Thyroid gland (tissue), 4 donors: ENCODE measurements around the gene MVB12B. TPM values are rescaled to one million over a fixed set of nuclear protein-coding genes. Genes with fewer than 3 reads are reported as not detected.

Experiments
- DNase-seq, 2 donors: peaks; one replicate each; pipeline ENCODE4 v3.0.0-alpha.2; 2019
- H3K27ac ChIP-seq, 3 donors: fragments of 200-600 bp; sonication (generic); 1 replicate in 2 of 3; 2 replicates in 1 of 3; pipeline ENCODE4 v1.5.1; 2016 to 2019; ENCODE audit warnings: mild to moderate bottlenecking in 1 of 3, moderate library complexity in 1 of 3
- H3K27me3 ChIP-seq: fragments of 200-600 bp; sonication (generic); one replicate; pipeline ENCODE4 v1.5.1; 2019
- H3K36me3 ChIP-seq, 2 donors: fragments of 200-600 bp; sonication (generic); one replicate each; pipeline ENCODE4 v1.5.1; 2016 to 2019
- H3K4me1 ChIP-seq, 2 donors: fragments of 200-600 bp; sonication (generic); one replicate each; pipeline ENCODE4 v1.5.1; 2017 to 2019
- H3K4me3 ChIP-seq, 3 donors: fragments of 200-600 bp; sonication (generic); replicated peaks in 1 of 3; 1 replicate in 2 of 3; 2 replicates in 1 of 3; pipeline ENCODE4 v1.5.1; 2016; ENCODE audit warnings: mild to moderate bottlenecking in 1 of 3
- H3K9me3 ChIP-seq: fragments of 200-600 bp; sonication (generic); one replicate; pipeline ENCODE4 v1.5.1; 2017
- CTCF ChIP-seq, 6 experiments: fragments of 200-600 bp in 3 of 6; fragments of 450-650 bp in 3 of 6; sonication (generic) in 3 of 6; IDR thresholded peaks; one replicate each; pipeline ENCODE4 v1.5.1; 2016 to 2019; ENCODE audit warnings: antibody characterized with exemption in 6 of 6, mild to moderate bottlenecking in 2 of 6, inconsistent platforms in 1 of 6, moderate library complexity in 1 of 6
- POLR2A ChIP-seq, 2 donors: fragments of 450-650 bp; IDR thresholded peaks; one replicate each; pipeline ENCODE4 v1.6.1; 2017; ENCODE audit warnings: antibody characterized with exemption in 2 of 2, mild to moderate bottlenecking in 2 of 2, moderate library complexity in 1 of 2
- WGBS, 2 donors: methylation state at CpG; one replicate each; pipeline ENCODE4 v1.1.5; 2017; 5-methylcytosine and 5-hydroxymethylcytosine counted together
- intact Hi-C: fragments of 100-400 bp; cut with DNase I; formaldehyde crosslinking; loops from one replicate; pipeline ENCODE4 v1.15.1; 2023
- total RNA-seq, 4 donors: library from RNA; depleted of rRNA; stranded (reverse); fragments of >200 nt; gene quantifications; one replicate each; pipeline ENCODE4 v1.2.3, GENCODE V29; 2016

The MVB12B gene
- total RNA-seq, 4 donors from 2014 or later, result 13.4 to 19.3 (median 15.5) TPM

DNA sequence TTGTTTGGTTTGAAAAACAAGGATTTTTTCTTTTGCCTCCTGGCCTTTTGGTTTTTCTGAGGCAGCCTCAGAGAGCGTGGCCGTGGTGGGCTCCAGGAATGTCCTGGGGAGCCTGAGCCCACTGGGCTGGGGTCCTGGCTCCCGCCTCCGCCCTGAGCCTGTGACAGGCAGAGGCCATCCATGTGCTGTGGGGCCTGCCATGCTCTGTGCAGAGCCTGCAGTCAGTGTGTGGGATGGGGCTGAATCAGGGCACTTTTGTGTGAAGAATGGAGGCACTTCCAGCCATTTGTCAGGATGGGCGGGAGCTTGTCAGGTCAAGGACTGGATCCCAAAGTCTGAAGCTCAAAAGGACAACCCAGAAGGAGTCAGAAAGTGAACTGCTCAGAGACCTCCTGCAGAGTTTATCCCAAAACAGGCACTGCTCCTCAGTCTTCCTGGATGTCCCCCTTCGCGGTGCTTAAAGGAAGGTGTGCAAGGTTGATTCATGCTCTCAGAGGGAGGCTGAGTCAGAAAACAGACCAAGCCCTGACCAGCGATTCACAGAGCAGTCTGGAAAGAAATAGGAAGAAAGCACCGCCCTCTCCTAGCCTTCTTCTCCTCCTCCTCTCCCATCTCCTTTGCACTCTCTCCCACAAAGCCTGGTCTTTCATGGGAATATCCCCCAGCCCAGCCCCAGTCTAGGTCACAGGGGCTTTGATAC lies 53.2 kb downstream of the MVB12B start:
- no peak for DNase-seq
- Histone ChIP-seq H3K27ac (no peak overlapping the region), H3K4me1 (peaks cover 0 to 6% of the 10 kb centered on the region in 2 donors), H3K4me3 (no peak overlapping the region), H3K36me3 (no peaks in the 10 kb centered on the region), H3K9me3 (no peaks in the 10 kb centered on the region), H3K27me3 (no peaks in the 10 kb centered on the region)
- 89 to 93% methylated on average over 9 of the region's 9 CpGs for WGBS, 2 donors
- no peak for TF ChIP-seq CTCF (IDR thresholded peaks at IDR 0.05)
- no peak for TF ChIP-seq POLR2A (IDR thresholded peaks at IDR 0.05)
- intact Hi-C loops, result no loop called here

GRCh38 chr9:126380447-126380846 lies 53.8 kb downstream of the MVB12B start:
- WGBS, 2 donors, result 92 to 95% methylated on average over 10 of the region's 10 CpGs
- TF ChIP-seq CTCF (IDR thresholded peaks at IDR 0.05) (no peak), POLR2A (IDR thresholded peaks at IDR 0.05) (no peak)
- Histone ChIP-seq H3K27me3 (no peaks in the 10 kb centered on the region), H3K4me3 (no peak overlapping the region), H3K4me1 (peaks cover 0 to 6% of the 10 kb centered on the region in 2 donors), H3K9me3 (no peaks in the 10 kb centered on the region), H3K36me3 (no peaks in the 10 kb centered on the region), H3K27ac (no peak overlapping the region)
- intact Hi-C loops, result no loop called here
- DNase-seq, result no peak

- intact Hi-C loops, result no loop called here
- WGBS, 2 donors, result 95 to 99% methylated on average over 6 of the region's 6 CpGs
- no peak for DNase-seq
- no peaks in the 10 kb centered on the region for H3K36me3 ChIP-seq
- H3K9me3 ChIP-seq, result no peaks in the 10 kb centered on the region
- no peaks in the 10 kb centered on the region for H3K27me3 ChIP-seq
- TF ChIP-seq CTCF (IDR thresholded peaks at IDR 0.05) (no peak), POLR2A (IDR thresholded peaks at IDR 0.05) (no peak)
- no peak overlapping the region for H3K27ac ChIP-seq
- peaks cover 0 to 4% of the 10 kb centered on the region in 2 donors for H3K4me1 ChIP-seq
- H3K4me3 ChIP-seq, result no peak overlapping the region
These were observed 54.6 kb downstream of the MVB12B start for GRCh38 chr9:126381195-126381594.

GRCh38 chr9:126383406-126384046 lies 56.9 kb downstream of the MVB12B start:
- H3K27ac ChIP-seq, result no peak overlapping the region
- H3K4me1 ChIP-seq, result peaks cover 0 to 7% of the 10 kb centered on the region in 2 donors
- no peaks in the 10 kb centered on the region for H3K27me3 ChIP-seq
- no peak for TF ChIP-seq CTCF (IDR thresholded peaks at IDR 0.05)
- no peak for TF ChIP-seq POLR2A (IDR thresholded peaks at IDR 0.05)
- DNase-seq, result no peak
- H3K9me3 ChIP-seq, result no peaks in the 10 kb centered on the region
- WGBS, 2 donors, result 84 to 95% methylated on average over 3 of the region's 3 CpGs
- no peaks in the 10 kb centered on the region for H3K36me3 ChIP-seq
- H3K4me3 ChIP-seq, result no peak overlapping the region
- intact Hi-C loops, result no loop called here

GRCh38 chr9:126384926-126385325 lies 58.3 kb downstream of the MVB12B start:
- H3K4me1 ChIP-seq, result peaks cover 0 to 7% of the 10 kb centered on the region in 2 donors
- H3K9me3 ChIP-seq, result no peaks in the 10 kb centered on the region
- no peak overlapping the region for H3K27ac ChIP-seq
- no peak for DNase-seq
- H3K27me3 ChIP-seq, result no peaks in the 10 kb centered on the region
- no peak overlapping the region for H3K4me3 ChIP-seq
- WGBS, 2 donors, result 96 to 97% methylated on average over 7 of the region's 7 CpGs
- intact Hi-C loops, result no loop called here
- TF ChIP-seq CTCF (IDR thresholded peaks at IDR 0.05) (no peak), POLR2A (IDR thresholded peaks at IDR 0.05) (no peak)
- H3K36me3 ChIP-seq, result no peaks in the 10 kb centered on the region
